Stimulated activated CD4-positive, alpha-beta T cell treated with anti-CD3 and anti-CD28 coated beads, Interleukin-15, amount 100 ng/mL, for 48 hours (primary cell): ENCODE measurements around the gene CLTCL1.
"Not testable (repeated sequence)": the region's sequence is repeated elsewhere in the genome, so short reads cannot be mapped to it uniquely, and the experiment has no call there.

ENCODE experiments used
- DNase-seq, 2 donors: peaks; one replicate each; pipeline ENCODE4 v3.0.0-alpha.2; 2020; ENCODE audit warnings: low read depth in 2 of 2

Gene CLTCL1

DNA sequence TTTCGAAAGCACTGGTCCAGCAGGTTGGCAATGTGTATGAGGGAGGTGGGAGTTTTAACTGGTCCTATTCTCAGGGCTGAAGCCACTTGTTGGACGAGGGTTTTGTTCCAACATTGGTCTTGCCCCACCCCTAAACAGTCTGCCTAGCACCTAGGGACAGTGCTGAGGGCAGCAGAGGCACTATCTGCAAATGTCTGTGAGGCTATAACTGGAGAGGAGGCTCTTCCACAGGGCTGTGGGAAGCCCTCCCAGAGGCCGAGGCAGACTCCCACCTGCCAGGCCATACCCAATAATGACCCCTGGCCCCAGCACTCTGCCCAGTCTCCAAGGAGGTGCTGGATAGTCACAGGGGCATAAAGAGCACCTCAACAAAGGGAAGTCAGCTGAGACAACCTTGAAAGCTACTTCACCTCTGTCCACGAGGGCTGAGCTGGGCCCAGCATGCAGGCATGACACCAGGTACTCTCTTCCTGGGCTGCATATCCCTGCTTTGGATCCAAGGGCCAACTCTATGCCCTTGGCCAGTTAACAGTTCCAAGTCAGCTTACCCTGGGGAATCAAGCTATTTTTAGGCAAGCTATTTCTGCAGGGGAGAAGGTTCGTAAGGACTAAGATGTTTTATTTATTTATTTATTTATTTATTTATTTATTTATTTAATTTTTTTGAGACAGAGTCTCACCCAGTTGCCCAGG, 72.8 kb downstream of the CLTCL1 start:
- no peak for DNase-seq

DNA sequence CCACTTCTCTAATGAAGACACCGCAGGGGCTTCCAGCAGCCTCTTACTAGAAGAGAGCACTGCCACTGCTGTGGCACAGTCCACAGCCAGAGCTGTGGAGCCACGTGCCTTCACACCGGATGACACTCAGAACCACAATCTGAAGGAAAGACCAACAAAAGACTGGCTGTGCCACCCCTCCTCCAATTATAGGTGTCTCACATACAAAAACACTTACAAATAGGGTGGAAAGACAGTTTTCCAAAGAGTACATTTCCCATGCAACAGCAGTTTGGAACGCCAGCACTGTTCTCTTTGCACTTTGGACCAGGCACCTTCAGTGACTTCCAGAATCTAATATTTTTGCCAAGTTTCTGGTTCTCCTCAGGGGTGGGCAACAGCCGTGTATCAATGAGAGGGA, 74.9 kb downstream of the CLTCL1 start:
- no peak for DNase-seq

DNA sequence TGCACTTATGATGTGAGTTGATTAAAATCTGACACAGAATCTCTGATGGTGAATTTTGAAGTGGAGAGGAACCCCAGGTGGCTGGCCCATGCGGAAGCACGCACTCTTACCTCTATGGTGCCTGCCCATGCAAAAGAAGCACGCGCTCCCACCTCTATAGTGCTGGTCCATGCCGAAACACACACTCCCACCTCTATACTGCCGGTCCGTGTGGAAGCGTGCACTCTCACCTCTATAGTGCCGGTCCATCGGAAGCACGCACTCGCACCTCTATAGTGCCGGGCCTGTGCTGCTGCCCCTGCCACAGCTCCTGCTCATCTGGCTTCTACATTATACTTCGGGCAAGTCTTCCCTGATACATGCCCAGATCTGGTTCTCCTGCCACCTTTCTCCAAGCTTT, 76.2 kb downstream of the CLTCL1 start:
- DNase-seq: no peak

DNA sequence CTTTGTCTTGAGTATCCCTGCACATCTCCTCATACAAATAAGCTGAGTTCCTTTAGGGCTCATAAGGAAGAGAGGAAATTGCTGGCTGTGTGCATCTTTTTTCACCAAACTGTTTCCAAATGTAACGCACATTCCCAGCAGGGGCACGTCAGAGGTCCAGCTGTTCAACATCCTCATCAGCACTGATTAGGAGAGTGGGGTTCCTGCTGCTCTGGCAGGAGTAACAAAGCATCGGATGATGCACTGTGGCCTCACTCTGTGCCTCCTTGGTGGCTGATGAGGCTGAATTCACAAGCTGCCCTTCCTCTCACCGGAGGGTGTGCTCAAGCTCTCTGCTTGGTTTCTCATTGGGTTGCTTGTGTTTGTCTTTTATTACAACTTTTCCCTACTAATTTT, 77.4 kb downstream of the CLTCL1 start:
- DNase-seq: no peak

DNA sequence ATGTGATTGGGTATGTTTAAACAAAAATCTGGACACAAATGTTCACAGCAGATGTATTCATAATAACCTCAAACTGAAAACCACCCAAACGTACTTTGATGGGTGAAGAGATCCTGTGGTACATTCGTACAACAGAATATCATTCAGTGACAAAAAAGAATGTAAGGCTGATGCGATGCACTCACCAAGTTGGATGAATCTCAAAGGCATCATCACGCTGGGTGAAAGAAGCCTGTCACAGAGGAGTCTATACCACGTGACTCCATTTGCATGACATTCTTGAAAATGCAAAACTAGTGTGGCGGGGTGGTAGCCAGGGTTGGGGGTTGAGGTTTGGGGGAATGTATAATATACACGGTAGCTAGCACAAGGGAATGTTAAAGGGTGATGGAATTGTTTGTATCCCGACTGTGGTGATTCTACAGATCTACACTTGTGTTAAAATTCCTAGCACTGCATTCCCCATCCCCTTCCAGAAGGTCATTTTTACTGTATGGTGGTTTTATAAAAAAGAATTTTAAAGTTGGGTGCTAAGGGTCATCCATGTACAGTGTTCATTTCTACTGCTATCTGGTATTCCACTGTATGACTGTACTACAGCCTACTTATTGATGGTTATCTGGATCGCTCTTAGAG, 78.0 kb downstream of the CLTCL1 start:
- no peak for DNase-seq

DNA sequence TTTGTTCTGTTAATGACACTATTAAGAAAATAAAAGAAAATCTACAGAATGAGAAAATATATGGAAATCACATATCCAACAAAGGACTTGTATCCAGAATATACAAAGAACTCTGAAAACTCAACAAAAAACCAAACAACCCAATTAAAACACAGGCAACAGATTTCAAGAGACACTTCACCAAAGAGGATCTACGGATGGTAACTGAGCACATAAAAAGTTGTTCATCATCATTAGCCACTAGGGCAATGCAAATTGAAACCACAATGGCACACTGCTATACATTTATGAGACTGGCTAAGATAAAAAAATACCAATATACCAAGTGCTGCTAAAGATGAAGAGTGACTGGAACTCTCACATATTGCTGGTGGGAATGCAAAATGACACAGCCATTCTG, 78.5 kb downstream of the CLTCL1 start:
- DNase-seq: no peak

DNA sequence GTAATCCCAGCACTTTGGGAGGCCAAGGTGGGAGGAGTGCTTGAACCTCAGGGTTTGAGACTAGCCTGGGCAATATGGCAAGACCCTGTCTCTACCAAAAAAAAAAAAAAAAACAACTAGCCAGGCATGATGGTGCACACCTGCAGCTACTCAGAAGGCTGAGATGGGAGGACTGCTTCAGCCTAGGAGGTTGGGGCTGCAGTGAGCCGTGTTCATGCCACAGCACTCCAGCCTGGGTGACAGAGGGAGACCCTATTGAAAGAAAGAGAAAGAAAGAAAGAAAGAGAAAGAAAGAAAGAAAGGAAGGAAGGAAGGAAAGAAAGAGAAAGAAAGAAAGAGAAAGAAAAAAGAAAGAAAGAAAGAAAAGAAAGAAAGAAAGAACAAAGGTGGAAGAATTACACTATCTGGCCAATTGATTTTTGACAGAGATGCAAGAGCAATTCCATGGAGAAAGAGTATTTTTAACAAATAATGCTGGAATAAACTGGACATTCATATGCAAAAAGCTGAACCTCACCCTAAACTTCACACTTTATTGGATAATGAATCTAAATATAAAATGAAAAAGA, 79.1 kb downstream of the CLTCL1 start:
- no peak for DNase-seq

DNA sequence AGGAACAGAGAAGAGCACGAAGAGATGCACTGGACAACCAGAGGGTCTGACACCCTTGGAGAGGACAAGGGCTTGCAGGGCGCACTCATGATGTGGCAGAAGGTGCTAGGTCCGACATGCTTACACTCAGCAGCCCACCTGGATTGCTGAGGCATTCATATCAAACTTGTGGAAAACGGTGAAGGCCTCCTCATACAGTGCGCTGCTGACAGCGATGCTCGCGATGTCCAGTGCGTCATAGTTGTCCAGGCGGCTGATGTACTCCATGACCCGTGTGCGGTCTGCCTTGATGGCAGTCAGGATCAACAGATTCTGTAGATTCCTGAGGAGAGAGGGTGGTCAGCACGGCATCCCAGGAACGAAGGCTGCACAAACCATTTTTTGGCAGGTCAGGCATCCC, 81.3 kb downstream of the CLTCL1 start:
- no peak for DNase-seq

DNA sequence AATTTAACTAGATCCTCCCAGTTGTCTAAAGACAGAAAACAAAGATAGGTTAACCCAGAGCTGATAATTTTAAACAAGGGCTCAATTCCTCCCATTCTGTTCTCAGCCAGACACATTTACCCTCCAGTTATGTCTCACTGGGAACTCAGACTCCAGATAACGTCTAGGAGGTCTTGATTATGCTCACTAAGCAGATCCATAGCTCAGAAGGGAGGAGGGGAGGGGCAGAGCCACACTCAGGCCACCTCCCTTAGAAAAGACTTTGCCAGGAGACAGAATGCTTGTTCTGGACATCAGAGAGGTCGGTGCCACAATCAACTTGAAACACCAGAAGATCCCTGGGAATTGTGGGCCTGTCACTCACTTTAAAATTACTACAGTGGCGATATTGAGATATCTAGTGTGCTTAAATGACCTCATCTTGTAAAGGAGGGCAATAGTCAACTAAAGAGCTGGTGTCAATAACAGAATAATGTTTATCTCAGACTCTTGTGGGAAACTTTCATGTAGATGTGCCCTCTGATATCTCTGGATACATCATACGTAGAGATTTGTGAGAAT, 83.2 kb downstream of the CLTCL1 start:
- no peak for DNase-seq

DNA sequence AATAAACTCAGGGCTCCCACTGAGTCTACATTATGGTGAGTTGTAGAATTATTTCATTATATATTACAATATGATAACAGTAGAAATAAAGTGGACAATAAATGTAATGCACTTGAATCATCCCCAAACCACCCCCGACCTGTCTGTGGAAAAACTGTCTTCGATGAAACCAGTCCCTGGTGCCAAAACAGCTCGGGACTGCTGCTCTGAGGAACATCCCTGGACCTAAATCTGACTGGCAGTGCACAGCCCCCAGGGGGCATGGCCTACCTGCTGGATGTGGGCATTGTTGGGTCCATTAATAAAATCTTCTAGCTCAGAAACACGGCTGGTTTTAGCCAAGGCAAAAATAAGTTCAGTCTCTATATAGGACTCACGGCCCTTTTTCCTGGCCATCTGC, 83.6 kb downstream of the CLTCL1 start:
- DNase-seq: no peak

DNA sequence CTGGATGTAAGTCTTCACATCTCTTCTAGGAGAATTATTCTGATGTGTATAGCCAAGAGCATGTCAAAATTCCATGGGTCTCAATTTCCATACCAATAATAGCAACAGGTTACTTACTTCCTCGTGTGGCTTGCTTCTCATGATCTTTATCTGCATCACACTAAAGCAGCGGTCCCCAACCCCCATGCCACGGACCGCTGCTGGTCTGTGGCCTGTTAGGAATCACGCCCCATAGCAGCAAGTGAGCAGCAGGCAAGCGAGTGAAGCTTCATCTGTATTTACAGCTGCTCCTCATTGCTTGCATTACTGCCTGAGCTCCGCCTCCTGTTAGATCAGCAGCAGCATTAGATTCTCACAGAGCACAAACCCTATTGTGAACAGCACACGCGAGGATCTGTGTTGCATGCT, 84.1 kb downstream of the CLTCL1 start:
- no peak for DNase-seq

DNA sequence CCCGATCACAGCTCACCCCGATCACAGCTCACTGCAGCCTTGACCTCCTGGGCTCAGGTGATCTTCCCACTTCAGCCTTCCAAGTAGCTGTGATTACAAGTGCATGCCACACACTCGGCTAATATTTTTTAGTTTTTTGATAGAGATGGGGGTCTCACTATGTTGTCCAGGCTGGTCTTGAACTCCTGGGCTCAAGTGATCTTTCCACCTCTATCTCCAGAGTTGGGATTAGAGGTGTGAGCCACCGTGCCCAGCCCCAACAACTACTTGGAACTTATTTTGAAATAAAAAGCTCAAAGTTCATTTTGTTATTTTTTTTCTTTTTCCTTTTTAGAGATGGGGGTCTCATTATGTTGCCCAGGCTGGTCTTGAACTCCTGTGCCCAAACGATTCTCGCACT, 85.2 kb downstream of the CLTCL1 start:
- no peak for DNase-seq

DNA sequence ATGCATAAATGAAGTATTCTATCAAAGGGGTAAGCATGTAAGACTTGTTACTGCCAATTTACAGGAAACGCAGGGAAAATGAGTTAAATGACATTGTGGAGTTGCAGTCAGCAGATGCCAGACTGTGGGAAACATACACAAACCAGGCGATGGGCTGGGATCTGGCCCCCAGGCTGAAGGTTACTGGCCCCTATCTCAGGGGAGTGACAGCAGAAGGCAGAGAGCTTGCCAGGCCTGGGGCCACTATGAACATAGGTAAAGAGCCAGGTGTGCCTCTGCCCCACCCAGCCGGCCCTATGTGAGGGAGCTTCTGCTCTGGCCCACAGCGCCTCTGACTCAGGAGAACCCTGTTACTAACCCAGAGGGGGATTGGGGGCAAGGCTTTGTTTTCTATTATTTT, 86.9 kb downstream of the CLTCL1 start:
- no peak for DNase-seq

DNA sequence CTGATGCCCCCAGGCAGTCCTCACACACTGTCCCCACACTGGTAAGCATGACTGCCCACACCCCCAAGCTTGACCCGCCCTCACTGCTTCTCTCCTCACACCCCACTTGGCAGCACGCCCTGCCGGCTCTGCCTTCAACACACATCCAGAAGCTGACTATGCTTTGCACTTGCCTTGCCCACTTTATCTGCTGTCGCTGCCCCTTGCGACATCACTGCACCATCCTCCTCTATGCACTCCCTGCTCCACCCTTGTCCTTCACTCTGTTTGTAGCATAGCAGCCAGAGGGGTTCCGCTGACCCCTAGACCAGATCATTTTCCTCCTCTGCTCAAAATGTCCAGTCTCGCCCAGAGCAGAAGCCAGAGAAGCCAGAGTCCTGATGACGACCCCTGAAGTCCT, 87.7 kb downstream of the CLTCL1 start:
- no peak for DNase-seq

DNA sequence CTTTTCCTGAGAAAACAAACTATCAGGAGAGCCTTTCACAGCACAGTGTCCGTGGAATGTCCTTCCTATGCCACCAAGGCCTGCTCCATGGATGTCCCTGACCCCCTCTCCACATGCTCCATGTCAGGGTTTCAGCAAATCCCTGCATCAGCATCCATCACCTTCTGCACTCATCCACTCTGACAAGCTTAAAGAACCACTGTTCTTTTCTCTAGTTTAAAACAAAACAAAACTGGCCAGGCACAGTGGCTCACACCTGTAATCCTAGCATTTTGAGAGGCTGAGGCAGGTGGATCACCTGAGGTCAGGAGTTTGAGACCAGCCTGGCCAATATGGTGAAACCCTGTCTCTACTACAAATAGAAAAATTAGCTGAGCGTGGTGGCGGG, 88.7 kb downstream of the CLTCL1 start:
- DNase-seq: not testable (repeated sequence)

DNA sequence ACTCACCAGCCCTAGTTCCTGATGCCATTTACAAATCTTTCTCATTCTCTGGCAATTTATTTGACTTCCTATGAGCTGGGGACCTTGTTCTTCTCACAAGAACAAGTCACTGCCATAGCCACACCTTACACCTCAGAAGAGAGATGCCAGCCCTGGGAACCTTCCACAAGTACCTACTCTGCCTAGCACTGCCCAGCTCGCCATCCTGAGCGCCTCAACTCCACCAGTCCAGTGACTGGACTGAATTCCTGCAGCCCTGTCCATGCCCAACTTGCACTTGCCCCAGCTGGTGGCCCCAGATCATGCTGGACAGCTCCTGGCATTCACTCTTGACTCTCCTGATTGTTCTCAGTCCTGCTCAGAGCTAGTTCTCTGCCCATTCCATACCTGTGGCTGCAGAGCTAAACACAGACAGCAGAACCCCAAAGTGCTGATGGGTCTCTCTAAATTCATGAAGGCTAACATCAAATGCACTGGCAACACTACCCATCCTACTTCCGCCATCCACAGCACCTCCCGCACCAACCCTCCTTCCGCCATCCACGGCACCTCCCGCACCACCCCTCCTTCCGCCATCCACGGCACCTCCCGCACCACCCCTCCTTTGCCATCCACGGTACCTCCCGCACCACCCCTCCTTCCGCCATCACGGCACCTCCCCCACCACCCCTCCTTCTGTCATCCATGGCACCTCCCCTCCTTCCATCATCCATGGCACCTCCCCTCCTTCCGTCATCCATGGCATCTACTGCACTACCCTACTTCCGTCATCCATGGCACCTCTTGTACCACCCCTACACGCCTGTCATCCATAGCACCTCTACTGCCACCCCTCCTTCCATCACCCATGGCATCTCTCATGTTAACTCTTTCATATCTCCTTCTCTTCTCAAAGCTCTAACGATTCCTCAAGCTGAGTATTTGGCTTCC, 89.4 kb downstream of the CLTCL1 start:
- DNase-seq: no peak

DNA sequence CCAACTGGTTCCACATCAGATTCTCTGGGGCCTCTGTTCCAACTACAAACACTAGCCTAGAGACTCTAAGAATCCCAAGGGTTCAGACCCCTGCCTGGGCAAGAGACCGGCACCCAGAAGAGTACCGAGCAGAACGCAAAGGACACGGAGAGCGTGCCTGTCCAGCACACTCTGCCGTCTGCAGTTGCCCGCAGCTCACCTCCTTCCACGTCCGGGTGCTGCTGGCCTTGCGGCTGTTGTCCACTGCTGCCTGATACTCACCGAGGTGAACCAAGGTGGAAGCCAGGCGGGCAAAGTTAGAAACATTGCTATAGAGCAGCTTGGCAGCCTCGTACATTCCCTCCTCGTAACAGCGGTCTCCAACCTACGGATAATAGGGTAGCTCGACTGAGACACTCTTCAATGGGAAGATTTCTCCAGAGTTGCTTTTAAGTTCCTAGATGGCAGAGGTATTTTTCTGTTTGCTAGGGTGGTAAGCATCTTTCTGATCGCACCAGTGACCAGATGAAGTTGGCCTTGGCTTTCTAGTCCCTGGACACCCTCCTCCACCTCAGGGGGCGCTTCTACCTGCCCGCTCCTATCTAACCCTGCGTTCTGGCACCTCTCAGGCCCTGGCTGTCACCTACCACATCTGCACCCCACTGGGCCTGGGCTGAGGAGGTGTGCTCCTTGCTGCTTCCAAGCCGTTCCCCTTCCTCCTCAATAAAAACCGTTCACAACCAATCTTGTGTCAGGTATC, 90.2 kb downstream of the CLTCL1 start:
- no peak for DNase-seq

DNA sequence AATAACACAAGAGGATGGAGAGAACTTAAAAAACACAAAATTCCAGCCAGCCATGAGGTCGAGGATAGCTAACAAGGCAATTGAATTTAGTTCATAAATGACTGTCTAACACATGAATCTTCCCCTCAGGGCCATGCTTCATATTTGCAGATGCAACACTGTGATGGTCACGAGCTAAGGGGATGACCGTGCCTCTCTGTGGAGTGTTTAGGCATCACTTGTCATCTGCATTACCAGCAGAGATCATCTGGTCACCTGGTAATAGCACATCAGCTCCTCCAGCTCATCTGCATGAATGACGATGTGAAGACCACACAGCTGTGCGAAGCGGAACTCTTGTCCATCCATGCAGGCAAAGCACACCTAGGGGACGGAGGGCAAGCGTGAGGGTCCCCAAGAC, 92.0 kb downstream of the CLTCL1 start:
- no peak for DNase-seq

DNA sequence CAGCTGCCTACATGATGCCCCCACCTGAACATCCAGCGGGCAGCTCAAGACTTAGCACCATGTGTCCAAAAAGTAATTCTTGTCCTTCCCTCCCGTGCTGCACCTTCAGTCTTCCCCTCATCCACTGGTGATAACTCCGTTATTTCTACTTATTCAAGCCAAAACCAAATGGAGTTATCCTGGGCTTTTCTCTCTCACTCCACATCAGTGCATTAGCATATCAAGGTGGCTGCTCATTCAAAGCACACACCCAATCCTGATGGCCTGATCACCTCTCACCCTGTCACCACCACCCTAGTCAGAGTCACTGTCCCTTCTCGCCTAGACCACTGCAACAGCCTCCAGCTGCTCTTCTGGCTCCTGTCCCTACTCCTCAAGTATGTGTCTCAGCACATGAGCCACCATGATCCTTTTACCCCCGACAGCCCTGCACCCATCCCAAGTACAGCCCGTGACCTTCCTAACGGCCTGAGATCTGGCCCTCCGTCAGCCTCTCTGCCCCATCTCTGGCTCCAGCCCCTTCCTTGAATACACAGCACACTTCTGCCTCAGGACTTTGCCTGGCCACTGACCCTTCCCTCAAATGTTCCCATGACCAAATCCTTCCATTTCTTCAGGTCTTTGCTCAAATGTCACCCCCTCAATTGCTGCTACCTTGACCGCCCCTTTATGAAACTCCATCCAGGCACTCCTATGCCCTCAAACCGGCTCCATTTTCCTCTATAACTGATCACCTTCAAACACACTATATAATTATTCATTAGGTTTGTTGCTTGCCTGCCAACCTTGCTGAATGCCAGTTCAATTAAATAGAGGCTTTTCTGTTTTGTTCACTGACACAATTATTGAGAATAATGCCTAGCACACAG, 93.3 kb downstream of the CLTCL1 start:
- DNase-seq: no peak

DNA sequence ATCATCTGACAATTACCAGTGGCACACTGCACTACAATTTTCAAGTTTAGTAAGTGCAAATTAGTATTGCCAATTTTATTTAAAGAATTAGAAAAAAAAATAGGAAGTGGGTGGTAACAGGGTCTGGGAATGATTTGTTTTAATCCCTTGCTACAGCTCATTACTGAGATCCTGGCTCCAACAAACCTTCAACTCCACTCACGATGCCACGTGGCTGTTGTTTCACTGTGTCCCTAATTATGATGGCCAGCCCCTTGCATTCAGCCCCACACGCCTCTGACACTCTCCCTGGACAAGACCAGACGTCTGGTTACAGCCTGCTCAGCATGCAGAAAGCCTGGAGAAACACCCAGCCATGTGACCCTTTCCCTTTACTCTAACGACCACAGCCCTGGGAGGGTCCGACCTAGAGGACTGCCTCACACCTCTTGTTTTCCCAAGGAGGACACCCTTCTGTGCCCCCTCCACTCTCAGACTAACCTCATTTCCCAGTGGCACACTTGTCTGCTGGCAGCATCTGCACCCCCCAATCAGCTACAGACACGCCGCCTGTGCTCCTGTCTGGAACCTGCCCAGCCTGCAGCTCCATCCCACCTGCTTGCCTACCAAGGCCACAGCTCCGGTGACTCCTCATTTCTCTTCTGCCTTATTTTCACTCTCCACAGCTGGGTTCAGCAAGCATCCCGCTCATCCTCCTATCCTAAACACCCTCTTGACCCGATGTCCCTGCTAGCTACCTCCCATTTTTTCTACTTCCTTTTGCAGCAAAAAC, 94.5 kb downstream of the CLTCL1 start:
- DNase-seq: no peak
